SKM-1 treated with dmso at 0.1 percent for 144 hours (cell line): ENCODE results near the gene SLC2A13.

Experiments used
- DNase-seq: peaks from one replicate; lab custom pipeline; 2025; ENCODE audit not compliant: unreplicated experiment; lab: John Stamatoyannopoulos, UW

SLC2A13 gene

DNA sequence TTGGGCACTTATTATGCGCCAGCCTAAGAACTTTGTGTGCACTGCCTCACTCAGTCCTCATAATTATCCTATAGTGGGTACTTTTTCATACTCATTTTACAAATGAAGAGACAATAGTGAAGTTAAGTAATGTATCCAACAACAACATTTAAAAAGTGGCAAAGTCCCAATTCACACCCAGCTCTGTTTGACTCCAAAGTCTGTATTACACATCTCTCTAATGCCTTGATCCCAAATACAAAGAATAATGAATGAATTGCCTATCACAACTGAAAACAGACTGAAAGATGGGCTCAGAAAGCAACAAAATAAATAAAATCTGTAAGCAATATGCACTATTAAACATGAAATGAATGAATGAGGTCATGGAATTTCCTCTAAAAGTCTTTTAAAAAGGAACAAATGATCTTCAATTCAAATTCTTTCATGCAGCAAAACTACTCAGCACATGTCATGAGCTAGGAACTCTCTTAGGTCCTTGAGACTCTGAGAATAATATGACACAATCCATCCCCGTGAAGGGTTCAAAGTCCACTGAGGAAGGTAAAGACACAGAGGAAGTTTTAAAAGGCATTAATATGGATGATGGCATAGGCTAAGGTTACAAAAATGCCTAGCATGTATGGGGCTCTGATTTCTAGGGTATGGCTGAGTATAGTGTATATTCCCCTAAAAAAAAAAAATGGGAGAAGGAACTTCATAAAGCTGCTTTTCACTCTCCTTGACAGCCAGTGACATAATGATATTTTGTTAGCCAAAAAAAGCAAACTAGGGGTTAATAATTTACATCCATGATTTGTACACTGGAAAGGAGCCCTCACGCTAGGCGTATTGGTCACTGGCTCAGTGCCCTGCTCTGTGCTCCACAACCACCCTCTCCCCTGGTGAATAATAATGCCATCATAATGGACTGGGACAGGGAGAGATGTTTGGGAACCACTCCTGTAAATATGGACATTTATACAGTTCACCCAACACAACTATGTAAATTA is 103.4 kb downstream of the SLC2A13 start:
- DNase-seq: no peak

DNA sequence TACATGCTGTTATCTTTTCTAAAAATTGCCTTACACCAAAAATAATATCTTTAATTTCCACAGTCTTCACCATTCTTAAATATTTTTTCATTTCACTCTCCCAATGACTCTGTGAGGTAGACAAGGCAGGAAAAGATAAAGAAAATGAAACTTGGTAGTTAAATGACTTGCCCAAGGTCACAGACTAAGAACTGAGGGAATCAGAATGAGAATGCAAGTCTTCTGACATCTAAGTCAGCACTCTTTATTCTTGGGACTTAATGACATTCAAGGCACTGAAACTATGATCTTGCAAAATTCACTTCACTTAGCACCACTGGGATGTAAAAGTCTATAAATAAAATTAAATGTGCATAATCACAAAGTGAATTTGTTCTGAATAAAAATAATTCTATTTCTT is 104.5 kb downstream of the SLC2A13 start:
- no peak for DNase-seq

DNA sequence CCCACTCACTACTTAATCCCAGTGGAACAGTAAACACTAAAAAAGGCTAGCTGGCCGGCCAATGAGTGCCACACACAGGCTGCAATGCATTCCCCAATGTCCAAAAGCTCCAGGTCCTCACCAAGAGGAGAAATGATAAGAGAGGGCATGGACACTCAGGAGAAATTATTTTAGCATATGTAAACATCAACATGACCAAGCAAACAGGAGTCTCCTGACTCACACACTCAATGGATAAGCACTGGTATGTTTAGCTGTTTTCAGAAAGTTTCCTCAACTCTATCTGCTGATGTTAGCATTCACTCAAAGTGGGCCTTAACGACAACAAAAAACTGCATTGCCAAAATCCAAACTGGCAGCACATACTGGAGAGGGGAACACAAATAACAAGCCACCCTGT is 105.0 kb downstream of the SLC2A13 start:
- DNase-seq: no peak

DNA sequence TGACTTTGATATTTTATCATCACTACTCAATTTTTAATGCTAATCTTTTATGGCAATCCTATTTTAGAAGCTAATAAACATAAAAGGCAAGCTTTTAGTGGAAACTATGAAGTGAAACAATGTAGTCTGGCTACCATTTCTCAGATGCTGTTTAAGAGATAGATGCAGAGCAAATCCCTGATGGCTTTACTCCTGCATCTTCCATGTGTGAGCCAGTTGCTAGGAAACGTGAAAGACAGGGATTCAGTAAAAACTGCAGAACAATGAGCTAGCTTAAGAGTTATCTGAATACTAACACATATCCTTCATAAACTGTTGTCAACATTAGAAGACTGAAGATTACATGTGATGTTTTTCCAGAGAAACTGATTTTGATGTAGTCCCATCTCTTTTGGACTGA is 112.6 kb downstream of the SLC2A13 start:
- no peak for DNase-seq

DNA sequence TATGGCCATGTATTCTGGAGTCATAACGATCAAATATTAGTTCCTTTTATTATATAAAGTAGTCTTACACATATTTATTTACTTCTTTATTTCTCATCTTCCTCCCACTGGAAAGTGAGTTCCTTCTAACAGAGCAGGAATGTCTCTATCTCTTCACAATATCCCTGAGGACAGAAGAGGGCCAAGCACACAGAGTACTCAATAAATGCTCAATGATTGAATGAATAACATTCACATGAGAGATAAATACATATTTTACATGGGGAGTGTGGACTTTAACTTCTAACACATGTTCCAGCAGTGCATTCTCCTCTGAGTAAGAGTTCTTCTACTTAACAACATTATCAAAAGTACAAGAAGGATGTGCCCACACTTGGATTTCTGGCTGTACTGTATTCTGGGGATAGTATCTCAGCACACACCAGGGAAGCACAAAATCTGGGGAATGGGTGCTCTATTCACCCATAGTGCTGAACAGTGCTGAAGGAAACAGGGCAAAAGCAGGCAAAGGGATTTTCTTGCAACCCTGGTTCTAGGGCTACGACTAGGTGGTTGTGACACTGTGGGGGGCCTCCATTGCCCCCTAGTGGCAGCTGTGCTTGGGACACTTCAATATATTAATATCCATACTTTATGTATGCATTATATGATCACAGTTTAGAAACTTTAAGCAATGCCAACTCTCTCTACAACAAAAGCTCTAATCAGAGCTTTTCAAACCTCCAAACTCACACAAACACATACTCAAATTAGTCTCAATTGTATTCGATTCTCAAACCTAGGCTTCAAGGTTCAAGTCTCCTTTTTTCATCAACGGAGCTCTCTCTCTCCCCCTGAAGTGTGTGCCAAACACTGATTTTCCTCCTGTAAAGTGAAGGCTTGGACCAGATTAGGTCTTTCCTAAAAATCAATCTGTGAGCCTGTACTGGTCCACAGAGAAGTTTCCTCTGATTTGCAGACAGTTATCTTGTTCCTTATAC is 115.5 kb downstream of the SLC2A13 start:
- DNase-seq: no peak

DNA sequence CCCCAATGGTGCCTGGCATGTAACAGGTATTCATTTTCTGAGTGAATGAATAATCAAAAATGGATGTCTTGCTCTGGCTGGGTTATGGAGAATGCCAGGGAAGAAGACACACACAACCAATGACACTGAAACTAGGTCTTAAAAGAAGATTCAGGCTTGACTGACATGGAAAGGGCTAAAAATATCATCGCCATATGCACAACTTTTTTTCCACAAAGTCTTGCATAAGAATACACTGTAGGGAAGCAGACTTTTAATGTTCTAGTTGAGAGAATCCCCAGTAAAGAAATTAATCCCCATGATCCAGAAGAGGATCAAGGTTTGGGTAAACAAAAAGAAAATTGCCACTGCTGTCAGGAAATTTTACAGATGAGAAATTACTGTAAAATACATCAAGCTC is 116.4 kb downstream of the SLC2A13 start:
- no peak for DNase-seq

DNA sequence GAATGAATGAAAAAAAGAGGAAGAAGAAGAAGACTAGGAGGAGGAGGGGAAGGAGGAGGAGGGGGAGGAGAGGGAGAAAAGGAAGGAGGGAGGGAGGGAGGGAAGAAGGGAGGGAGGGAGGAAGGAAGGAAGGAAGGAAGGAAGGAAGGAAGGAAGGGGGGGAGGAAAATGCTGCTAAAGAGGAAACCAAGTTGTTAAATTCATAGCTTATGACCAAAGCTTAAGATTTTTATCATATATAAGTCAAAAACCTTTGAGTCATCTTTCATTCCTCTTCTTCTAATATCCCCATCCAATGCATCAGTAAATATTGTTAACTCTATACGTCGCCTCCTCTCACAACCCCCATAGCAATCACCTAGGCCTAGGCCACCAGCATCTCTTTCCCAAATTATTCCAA is 117.3 kb downstream of the SLC2A13 start:
- DNase-seq: no peak

DNA sequence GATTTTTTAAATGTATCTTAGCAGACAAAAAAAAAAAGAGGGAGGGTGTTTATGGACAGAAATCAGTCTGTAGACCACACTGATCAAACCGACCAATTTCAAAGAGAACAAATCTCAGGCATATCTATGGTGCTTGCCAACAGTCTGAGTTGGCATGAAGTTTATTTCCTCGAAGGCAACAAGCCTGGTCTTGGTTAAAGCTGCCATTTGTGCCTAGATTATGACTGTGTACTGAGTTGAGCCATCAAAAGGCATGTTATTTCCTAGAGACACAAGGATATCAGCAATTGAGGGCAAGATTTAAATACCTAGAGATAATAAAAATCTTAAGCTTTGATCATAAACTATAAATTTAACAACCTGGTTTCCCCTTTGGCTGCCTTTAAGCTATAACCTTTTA is 119.2 kb downstream of the SLC2A13 start:
- DNase-seq: no peak

DNA sequence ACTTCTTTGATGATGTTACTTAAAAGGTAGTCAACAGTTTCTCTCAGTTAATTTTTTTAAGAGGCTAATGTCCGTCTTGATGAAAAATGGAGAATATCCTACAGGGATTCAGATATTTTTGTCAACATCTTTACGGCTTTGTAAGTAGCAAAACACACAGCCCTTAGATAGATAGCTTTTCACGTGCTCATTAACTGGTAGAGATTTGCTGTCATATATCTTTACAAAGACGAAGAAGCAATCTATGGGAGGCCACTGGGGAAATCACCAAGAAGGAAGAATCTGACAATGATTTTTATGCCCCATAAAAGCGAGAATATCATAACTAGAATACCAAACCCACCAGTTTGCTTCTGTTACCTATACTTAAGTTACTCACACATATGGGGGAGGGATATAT is 121.2 kb downstream of the SLC2A13 start:
- no peak for DNase-seq

DNA sequence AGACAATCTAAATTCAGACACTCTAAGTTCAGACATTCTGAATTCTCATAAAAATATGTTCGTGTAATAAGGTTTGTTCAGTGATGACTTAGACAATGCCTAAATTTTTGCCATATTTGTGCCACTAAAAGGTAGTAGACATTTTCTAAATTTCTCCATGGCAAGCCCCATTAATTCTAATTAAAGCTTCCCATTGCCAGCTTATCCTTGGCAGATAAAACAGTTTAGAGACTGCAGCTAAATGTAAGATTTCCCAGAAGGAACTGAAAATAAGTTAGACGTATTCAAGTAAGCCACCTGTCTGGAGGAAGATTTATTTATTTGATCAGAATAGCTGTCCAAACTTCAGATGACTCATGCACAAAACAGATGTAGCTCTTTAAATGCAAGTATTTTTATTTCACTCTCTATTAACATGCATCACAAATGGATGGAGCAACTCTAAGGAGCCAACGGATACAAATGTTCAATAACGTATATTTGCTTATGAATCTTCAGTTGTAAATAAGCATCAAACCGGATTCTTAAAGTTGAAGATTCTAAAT is 130.4 kb downstream of the SLC2A13 start:
- no peak for DNase-seq

DNA sequence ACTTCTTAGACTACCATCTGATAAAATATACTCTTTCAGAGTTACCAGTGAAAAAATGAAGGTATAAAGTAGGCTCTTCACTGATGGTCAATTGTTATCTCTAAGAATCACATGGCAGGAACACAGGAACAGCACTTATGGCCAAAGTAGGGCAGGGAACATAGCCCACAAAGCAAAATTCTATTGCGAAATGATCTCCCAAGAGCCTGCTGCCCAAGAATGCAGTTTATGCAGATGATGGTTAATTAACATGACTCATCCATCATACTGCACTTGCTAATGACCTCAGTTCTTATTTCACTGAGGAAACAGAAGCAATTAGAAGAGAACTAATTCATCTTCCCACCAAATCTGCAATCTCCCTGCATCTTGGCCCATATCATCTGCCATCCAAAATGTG is 133.8 kb downstream of the SLC2A13 start:
- DNase-seq: no peak

DNA sequence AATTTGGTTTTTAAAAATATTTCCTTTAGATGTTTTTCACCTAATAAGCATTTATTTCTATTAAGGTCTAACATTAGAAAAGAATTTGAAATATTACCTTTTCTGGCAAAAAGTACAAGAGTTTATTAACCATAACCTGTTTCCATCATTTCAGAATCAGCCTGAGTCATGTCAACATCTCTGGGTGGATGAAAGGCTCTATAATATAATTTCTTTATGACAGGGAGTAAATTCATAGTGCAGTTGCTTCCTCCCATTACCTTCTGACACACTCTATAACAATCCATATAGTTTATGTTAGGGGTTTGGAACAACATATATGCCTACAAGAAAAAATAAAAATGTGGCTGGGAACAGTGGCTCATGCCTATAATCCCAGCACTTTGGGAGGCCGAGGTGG is 134.5 kb downstream of the SLC2A13 start:
- no peak for DNase-seq

DNA sequence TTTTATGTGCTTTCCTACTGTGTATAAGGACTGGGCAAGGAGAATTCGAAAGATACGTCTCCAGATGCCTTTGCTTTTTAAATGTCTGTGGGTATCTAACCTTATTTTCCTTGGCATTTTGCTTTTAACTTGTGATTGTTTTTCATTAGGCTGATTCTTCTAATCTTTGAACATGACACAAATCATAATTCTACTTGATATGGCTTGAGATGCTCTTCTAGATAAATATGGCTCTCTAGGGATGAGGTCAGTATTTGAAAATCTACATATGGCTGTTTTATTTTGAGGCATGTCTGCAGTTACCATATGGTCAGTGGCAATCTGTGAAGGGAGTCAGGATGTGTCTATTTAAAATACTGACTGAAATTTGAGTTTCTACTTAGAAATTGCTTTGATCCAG is 139.2 kb downstream of the SLC2A13 start:
- DNase-seq: no peak

DNA sequence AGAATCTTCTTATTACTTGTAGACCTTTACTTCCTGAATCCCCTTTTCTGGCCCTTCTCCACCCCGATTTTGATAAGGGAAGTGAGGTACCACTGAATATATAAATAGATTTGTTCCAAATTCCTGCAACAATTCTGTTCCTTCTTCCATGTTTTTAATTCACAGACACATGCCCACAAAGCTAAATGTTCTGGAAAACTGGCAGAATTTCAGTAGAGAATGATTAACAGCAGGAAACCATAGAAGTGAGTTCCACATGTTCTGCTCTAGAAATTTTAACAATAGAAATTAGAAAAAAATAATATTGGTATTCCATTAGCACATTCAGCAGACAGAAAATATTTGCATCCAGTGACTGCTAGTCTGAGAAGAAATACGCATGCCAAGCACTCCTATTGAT is 139.6 kb downstream of the SLC2A13 start:
- no peak for DNase-seq

DNA sequence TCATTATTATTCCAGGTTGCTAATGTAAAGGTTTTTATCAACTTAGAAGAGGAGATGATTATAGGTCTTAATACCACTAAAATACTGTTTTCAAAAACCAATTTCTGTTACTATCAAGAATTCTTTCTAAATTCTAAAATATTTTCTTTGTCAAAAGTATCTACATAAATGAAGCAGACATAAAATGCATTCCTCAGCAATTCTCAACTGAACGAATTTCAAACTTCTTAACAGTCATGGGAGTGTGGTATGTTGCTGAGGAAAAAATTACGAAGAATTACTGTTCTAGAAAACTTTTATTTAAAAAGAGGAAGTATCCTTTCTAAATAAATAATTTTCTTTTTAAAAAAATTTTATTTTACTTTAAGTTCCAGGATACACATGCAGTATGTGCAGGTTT is 146.4 kb downstream of the SLC2A13 start:
- DNase-seq: no peak

DNA sequence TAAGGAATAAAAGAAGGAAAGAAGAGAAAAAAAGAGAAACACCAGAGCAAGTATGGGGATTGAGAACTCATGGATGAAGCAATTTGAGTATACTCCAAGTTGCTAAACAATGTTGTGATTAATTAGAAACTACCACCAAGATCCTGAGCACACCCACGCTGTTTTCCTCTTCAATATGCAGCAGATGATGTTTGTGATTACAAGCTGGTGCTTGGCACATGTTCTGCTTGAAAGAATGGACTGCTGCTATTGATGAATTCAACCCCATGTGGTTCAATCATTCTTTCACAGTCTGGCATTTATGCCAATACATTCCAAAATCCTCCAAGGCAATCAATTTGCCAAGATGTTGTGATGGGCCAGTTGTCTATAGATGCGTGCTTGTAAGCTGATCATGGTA is 146.8 kb downstream of the SLC2A13 start:
- no peak for DNase-seq

DNA sequence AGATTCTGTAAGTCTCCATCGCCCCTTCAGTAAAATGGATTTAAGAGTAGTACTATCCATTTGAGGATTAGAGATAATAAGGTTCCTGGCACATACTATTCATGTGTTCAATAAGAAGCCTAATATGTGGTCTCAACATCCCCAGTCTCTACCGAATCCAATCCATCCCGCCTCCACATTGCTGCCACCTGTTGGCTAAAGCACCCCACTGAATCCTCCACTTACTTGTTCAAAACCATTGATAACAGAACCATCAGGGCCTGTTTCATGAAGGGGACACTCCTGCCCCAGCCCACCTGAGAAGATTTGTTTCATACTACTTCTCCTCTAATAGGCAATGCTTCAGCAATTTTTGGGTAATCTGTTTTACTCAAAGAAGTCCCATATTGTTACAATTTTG is 147.5 kb downstream of the SLC2A13 start:
- DNase-seq: no peak

DNA sequence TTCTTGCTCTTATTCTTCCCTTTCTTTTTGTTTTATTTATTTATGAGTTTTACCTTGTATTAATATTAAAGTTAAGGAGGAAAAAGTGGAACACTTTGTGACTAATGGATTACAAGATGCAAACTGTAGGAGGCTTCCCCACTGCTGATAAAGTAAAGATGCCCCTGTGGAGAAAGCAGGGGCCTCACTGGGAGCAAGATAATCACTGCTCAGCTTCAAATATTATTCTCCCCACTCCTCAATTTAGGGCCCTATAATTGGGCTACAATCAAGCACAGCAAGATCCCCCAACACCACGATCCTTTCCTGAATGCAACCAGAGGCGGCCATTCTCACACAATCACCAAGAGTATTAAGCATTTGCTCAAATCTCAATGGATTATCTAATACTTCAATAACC is 149.2 kb downstream of the SLC2A13 start:
- no peak for DNase-seq

DNA sequence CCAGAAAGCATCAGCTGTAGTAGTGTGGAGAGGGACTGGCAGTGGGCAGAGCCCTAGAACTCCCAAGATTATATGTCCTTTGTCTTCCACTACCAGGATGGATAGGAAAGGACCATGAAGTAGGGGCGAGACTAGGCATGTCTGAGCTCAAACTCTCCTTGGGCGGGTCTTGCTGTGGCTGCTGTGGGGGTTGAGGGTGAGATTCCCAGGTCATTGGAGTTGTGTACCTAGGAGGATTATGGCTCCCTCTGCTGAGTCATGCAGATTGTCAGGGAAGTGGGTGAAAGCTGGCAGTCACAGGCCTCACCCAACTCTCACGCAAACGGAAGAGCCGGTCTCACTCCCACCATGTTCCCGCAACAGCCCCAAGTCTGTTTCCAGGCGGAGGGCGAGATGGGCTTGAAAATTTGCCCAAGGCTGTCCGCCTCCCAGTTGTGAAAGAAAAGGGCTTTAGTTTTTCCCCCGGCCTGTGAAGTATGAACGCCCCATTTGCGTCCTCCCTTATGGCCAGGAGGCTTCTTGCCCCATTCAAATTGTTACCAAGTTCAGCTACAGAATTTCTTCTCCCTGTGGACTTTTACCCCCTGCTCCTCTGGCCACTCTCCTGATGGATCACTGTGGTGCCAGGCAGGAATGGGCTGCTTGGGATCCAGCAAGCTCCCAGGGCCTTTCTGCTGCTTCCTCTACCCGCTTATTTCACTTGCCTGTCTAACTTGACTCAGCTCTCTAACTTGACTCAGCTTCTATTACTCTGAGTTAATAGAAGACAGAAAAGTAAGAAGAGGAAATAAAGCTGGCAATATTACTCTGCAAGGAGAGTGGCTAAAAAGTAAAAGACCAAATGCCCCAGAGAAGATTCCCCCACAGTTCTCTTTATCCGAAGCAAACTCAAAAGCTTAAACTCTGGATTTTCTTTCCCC is 159.3 kb downstream of the SLC2A13 start:
- no peak for DNase-seq

DNA sequence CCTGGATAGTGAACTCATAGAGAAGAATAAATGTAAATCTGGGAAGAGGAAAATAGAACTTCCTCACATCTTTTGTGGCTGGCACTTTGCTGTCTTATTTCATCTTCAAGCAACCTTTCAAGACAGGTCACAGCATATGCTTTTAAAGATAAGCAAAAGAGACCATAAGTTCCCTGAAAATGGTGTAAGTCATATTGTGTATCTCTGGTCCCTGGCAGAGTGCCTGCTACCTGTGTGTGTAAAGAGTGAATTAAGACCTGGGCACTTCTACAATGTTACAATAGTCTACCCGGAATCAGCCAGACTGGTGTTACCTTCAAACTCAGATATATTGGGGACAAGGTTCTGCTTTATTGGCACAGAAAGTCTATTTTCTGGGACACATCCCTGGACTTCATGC is 168.8 kb downstream of the SLC2A13 start:
- no peak for DNase-seq
